H1 (cell line): ENCODE measurements around the gene AGBL4. TPM values are rescaled to one million over a fixed set of nuclear protein-coding genes. Genes with fewer than 3 reads are reported as not detected.

ENCODE experiments used
- CTCF ChIA-PET: fragments of 300-600 bp; sonication (Branson Sonifier 250); formaldehyde crosslinking; loops from one replicate; lab custom pipeline; 2021; ENCODE audit not compliant: partially characterized antibody; lab: Charles Lee
- POLR2A ChIA-PET: fragments of 300-600 bp; sonication (Branson Sonifier 250); formaldehyde crosslinking; loops from one replicate; lab custom pipeline; 2021; ENCODE audit warnings: inconsistent platforms; ENCODE audit not compliant: partially characterized antibody; lab: Charles Lee
- DNase-seq, 2 experiments: peaks; one replicate each; pipeline versions ENCODE4 v3.0.0 to v3.0.0-alpha.2; 2010 to 2022; ENCODE audit warnings: low spot score in 2 of 2, low read depth in 1 of 2, mixed read lengths in 1 of 2
- FAIRE-seq: peaks from 2 replicates; lab custom pipeline; 2011; peaks lifted over from hg19 to GRCh38; lab: Jason Lieb, UNC
- H2AFZ ChIP-seq: 2 replicates; pipeline ENCODE4 v1.8.1; 2012; ENCODE audit warnings: low read length, inconsistent platforms
- H2AK5ac ChIP-seq: 2 replicates; pipeline ENCODE4 v1.6.1; 2013; ENCODE audit warnings: low read depth, low read length
- H2BK120ac ChIP-seq: replicated peaks from 2 replicates; pipeline ENCODE3; 2013; ENCODE audit warnings: low read depth, low read length, inconsistent platforms
- H2BK12ac ChIP-seq: 2 replicates; pipeline ENCODE4 v1.6.1; 2013; ENCODE audit warnings: low read depth, low read length
- H2BK15ac ChIP-seq: 2 replicates; pipeline ENCODE4 v1.6.1; 2013; ENCODE audit warnings: low read length
- H2BK20ac ChIP-seq: 2 replicates; pipeline ENCODE4 v1.6.1; 2013; ENCODE audit warnings: low read length
- H2BK5ac ChIP-seq: 2 replicates; pipeline ENCODE4 v1.6.1; 2013; ENCODE audit warnings: low read depth, low read length
- H3K14ac ChIP-seq: 2 replicates; pipeline ENCODE4 v1.6.1; 2013; ENCODE audit warnings: inconsistent platforms; ENCODE audit not compliant: insufficient read length
- H3K18ac ChIP-seq: 2 replicates; pipeline ENCODE4 v1.6.1; 2013; ENCODE audit warnings: low read length; ENCODE audit errors: extremely low read depth
- H3K23ac ChIP-seq: 2 replicates; pipeline ENCODE4 v1.6.1; 2013; ENCODE audit warnings: inconsistent platforms; ENCODE audit not compliant: insufficient read length
- H3K23me2 ChIP-seq: 2 replicates; pipeline ENCODE4 v1.6.1; 2013; ENCODE audit warnings: low read depth, low read length
- H3K27ac ChIP-seq: 2 replicates; pipeline ENCODE4 v1.6.1; 2011; ENCODE audit warnings: low read depth, low read length, inconsistent platforms
- H3K27me3 ChIP-seq, 4 experiments: replicated peaks in 1 of 4; 1 replicate in 1 of 4; 2 replicates in 3 of 4; pipeline versions ENCODE4 v1.6.1 to v1.8.1; 2011 to 2013; ENCODE audit warnings: low read length in 3 of 4, mild to moderate bottlenecking in 3 of 4, inconsistent platforms in 2 of 4, mixed read lengths in 2 of 4, moderate library complexity in 1 of 4; ENCODE audit not compliant: control insufficient read depth in 3 of 4, insufficient read depth in 3 of 4; ENCODE audit errors: extremely low read depth in 1 of 4
- H3K36me3 ChIP-seq, 4 experiments: 2 replicates each; pipeline versions ENCODE4 v1.6.1 to v1.8.1; 2011 to 2013; ENCODE audit warnings: mild to moderate bottlenecking in 4 of 4, low read length in 3 of 4, moderate library complexity in 2 of 4, control low read depth in 1 of 4, inconsistent platforms in 1 of 4; ENCODE audit not compliant: insufficient read depth in 4 of 4, control insufficient read depth in 2 of 4
- H3K4ac ChIP-seq: replicated peaks from 2 replicates; pipeline ENCODE3; 2013; ENCODE audit warnings: low read length, low read depth, mixed read lengths, inconsistent platforms; ENCODE audit not compliant: insufficient read length
- H3K4me1 ChIP-seq, 4 experiments: replicated peaks in 1 of 4; 1 replicate in 1 of 4; 2 replicates in 3 of 4; pipeline versions ENCODE4 v1.6.1 to v1.8.1; 2011 to 2013; ENCODE audit warnings: low read length in 3 of 4, inconsistent platforms in 2 of 4, mixed read lengths in 1 of 4; ENCODE audit not compliant: insufficient read depth in 4 of 4, control insufficient read depth in 3 of 4
- H3K4me2 ChIP-seq, 2 experiments: 2 replicates each; pipeline versions ENCODE4 v1.6.1 to v1.8.1; 2011 to 2013; ENCODE audit warnings: low read depth in 2 of 2, low read length in 2 of 2, control low read depth in 1 of 2, inconsistent platforms in 1 of 2, mild to moderate bottlenecking in 1 of 2; ENCODE audit not compliant: insufficient read depth in 1 of 2
- H3K4me3 ChIP-seq, 4 experiments: fragments of 200-600, 300-600 bp in 1 of 4; sonication (generic), shearing (Covaris generic), sonication (Bioruptor Twin) in 1 of 4; 2 replicates each; pipeline versions ENCODE4 v1.5.1 to v1.8.1; 2011 to 2016; ENCODE audit warnings: low read length in 4 of 4, low read depth in 3 of 4, control low read depth in 2 of 4, inconsistent platforms in 2 of 4, mild to moderate bottlenecking in 2 of 4, mixed read lengths in 1 of 4, moderate library complexity in 1 of 4; ENCODE audit not compliant: insufficient read depth in 2 of 4; ENCODE audit errors: extremely low read depth in 1 of 4
- H3K56ac ChIP-seq: replicated peaks from 2 replicates; pipeline ENCODE3; 2013; ENCODE audit warnings: low read depth, mild to moderate bottlenecking, mixed read lengths, low read length, inconsistent platforms; ENCODE audit not compliant: insufficient read length
- H3K79me1 ChIP-seq: 2 replicates; pipeline ENCODE4 v1.6.1; 2013; ENCODE audit warnings: low read depth, low read length, control low read depth
- H3K79me2 ChIP-seq, 2 experiments: 2 replicates each; pipeline versions ENCODE4 v1.6.1 to v1.8.1; 2012 to 2013; ENCODE audit warnings: low read length in 2 of 2, mild to moderate bottlenecking in 2 of 2, inconsistent platforms in 1 of 2; ENCODE audit not compliant: insufficient read depth in 2 of 2, control insufficient read depth in 1 of 2
- H3K9ac ChIP-seq, 4 experiments: replicated peaks in 1 of 4; 1 replicate in 1 of 4; 2 replicates in 3 of 4; pipeline versions ENCODE4 v1.6.1 to v1.8.1; 2011 to 2013; ENCODE audit warnings: low read depth in 3 of 4, low read length in 3 of 4, control low read depth in 2 of 4, mild to moderate bottlenecking in 2 of 4, moderate library complexity in 2 of 4, inconsistent platforms in 1 of 4; ENCODE audit errors: extremely low read depth in 1 of 4
- H3K9me3 ChIP-seq, 2 experiments: 2 replicates each; pipeline versions ENCODE4 v1.6.1 to v1.8.1; 2012 to 2013; ENCODE audit warnings: mild to moderate bottlenecking in 2 of 2, moderate library complexity in 2 of 2, control low read depth in 1 of 2, inconsistent platforms in 1 of 2, low read depth in 1 of 2, low read length in 1 of 2, mixed read lengths in 1 of 2; ENCODE audit not compliant: insufficient read depth in 2 of 2
- H4K20me1 ChIP-seq, 2 experiments: replicated peaks in 1 of 2; 2 replicates each; pipeline versions ENCODE3 to v1.8.1; 2011 to 2013; ENCODE audit warnings: inconsistent platforms in 2 of 2, low read length in 2 of 2, mild to moderate bottlenecking in 1 of 2; ENCODE audit not compliant: insufficient read depth in 2 of 2, control insufficient read depth in 1 of 2
- H4K5ac ChIP-seq: 2 replicates; pipeline ENCODE4 v1.6.1; 2013; ENCODE audit warnings: low read length, low read depth, mixed read lengths, inconsistent platforms; ENCODE audit not compliant: insufficient read length
- H4K8ac ChIP-seq: 2 replicates; pipeline ENCODE4 v1.8.0; 2013; ENCODE audit warnings: mild to moderate bottlenecking, moderate library complexity, low read length, inconsistent platforms; ENCODE audit not compliant: insufficient read depth; ENCODE audit errors: extremely low read depth
- H4K91ac ChIP-seq: replicated peaks from 2 replicates; pipeline ENCODE3; 2013; ENCODE audit warnings: low read length, mixed read lengths, inconsistent platforms; ENCODE audit not compliant: insufficient read length
- BACH1 ChIP-seq: IDR thresholded peaks from 2 replicates; pipeline ENCODE4 v1.6.1; 2012; ENCODE audit warnings: low read length, improper control_type of control experiment
- CEBPB ChIP-seq: IDR thresholded peaks from 2 replicates; pipeline ENCODE4 v1.6.1; 2012; ENCODE audit warnings: low read depth, low read length
- CTBP2 ChIP-seq: IDR thresholded peaks from 2 replicates; pipeline ENCODE4 v1.7.0; 2011; ENCODE audit warnings: borderline replicate concordance, mild to moderate bottlenecking, moderate library complexity, mixed read lengths, low read length; ENCODE audit not compliant: insufficient read depth, insufficient read length
- EP300 ChIP-seq, 2 experiments: IDR thresholded peaks; 1 replicate in 1 of 2; 2 replicates in 1 of 2; pipeline ENCODE4 v1.6.1; 2011 to 2012; ENCODE audit warnings: low read depth in 2 of 2, low read length in 2 of 2, mild to moderate bottlenecking in 2 of 2, borderline replicate concordance in 1 of 2, inconsistent platforms in 1 of 2, moderate library complexity in 1 of 2
- GABPA ChIP-seq: IDR thresholded peaks from 2 replicates; pipeline ENCODE4 v1.6.1; 2011; ENCODE audit warnings: mild to moderate bottlenecking, low read length, moderate library complexity, borderline replicate concordance; ENCODE audit not compliant: insufficient read depth
- JUN ChIP-seq: IDR thresholded peaks from 2 replicates; pipeline ENCODE4 v1.6.1; 2011; ENCODE audit warnings: low read depth, mild to moderate bottlenecking, improper control_type of control experiment, low read length
- JUND ChIP-seq: IDR thresholded peaks from 2 replicates; pipeline ENCODE4 v1.6.1; 2011; ENCODE audit warnings: mild to moderate bottlenecking, improper control_type of control experiment, low read length
- MAFK ChIP-seq: IDR thresholded peaks from 2 replicates; pipeline ENCODE4 v1.6.1; 2012; ENCODE audit warnings: low read depth, mild to moderate bottlenecking, improper control_type of control experiment, low read length
- PHF8 ChIP-seq: fragments of 200-600 bp; sonication (generic); conservative IDR thresholded peaks from 2 replicates; pipeline ENCODE4 v1.7.1; 2012; ENCODE audit warnings: low read depth, mild to moderate bottlenecking, inconsistent platforms, low read length, moderate library complexity
- RBBP5 ChIP-seq: IDR thresholded peaks from 2 replicates; pipeline ENCODE4 v1.7.1; 2012; ENCODE audit warnings: low read depth, mild to moderate bottlenecking, inconsistent platforms, low read length, moderate library complexity, borderline replicate concordance
- RXRA ChIP-seq: IDR thresholded peaks from 2 replicates; pipeline ENCODE4 v1.6.1; 2011; ENCODE audit warnings: low read depth, mild to moderate bottlenecking, low read length, moderate library complexity; ENCODE audit not compliant: insufficient read depth
- SAP30 ChIP-seq: fragments of 300-600 bp; sonication (generic); IDR thresholded peaks from 2 replicates; pipeline ENCODE4 v1.7.1; 2012; ENCODE audit warnings: low read length, moderate library complexity, mild to moderate bottlenecking, inconsistent platforms; ENCODE audit not compliant: insufficient read depth, insufficient replicate concordance
- SIX5 ChIP-seq: IDR thresholded peaks from 2 replicates; pipeline ENCODE4 v1.6.1; 2011; ENCODE audit warnings: mild to moderate bottlenecking, low read depth, low read length
- TAF1 ChIP-seq: IDR thresholded peaks from 2 replicates; pipeline ENCODE4 v1.6.1; 2011; ENCODE audit warnings: mild to moderate bottlenecking, low read depth, low read length
- TEAD4 ChIP-seq: IDR thresholded peaks from 2 replicates; pipeline ENCODE4 v1.6.1; 2012; ENCODE audit warnings: low read depth, low read length, inconsistent platforms, mixed read lengths
- WGBS, 2 experiments: shearing (Covaris generic) in 1 of 2; methylation state at CpG; one replicate each; pipeline versions ENCODE4 v1.1.6 to v1.1.7; 2013 to 2015; ENCODE audit warnings: low lambda C conversion rate in 2 of 2, mixed read lengths in 2 of 2, inconsistent platforms in 1 of 2, low coverage in 1 of 2, missing lambda C conversion rate in 1 of 2; ENCODE audit not compliant: insufficient replicate concordance in 2 of 2, insufficient coverage in 1 of 2, insufficient read length in 1 of 2; ENCODE audit errors: extremely low coverage in 1 of 2, missing lambda C conversion rate in 1 of 2; 5-methylcytosine and 5-hydroxymethylcytosine counted together
- polyA plus RNA-seq, 7 experiments: library from polyadenylated mRNA; depleted of rRNA in 3 of 7; stranded (reverse) in 5 of 7; unstranded in 2 of 7; fragments of >200 nt in 5 of 7; fragments of 200-250 nt in 2 of 7; gene quantifications; 1 replicate in 5 of 7; 2 replicates in 1 of 7; 4 replicates in 1 of 7; pipeline versions ENCODE4 v1.2.1 to v1.2.3, GENCODE V29; 2011 to 2013; ENCODE audit warnings: missing spikeins in 2 of 7, mixed read lengths in 2 of 7
- total RNA-seq: library from RNA; stranded (reverse); fragmentation: NEBNext Ultra II Directional; extraction: Animal tissue kit (Norgen Biotek cat#: 25700); gene quantifications from 2 replicates; pipeline ENCODE4 v1.2.1, GENCODE V29; 2021

Gene AGBL4
- total and polyA plus RNA-seq, 2 of the 8 experiments (the other 6 are each of a cell fraction or from before 2014, with no cell fraction given) = 0.41 to 0.45 TPM

DNA sequence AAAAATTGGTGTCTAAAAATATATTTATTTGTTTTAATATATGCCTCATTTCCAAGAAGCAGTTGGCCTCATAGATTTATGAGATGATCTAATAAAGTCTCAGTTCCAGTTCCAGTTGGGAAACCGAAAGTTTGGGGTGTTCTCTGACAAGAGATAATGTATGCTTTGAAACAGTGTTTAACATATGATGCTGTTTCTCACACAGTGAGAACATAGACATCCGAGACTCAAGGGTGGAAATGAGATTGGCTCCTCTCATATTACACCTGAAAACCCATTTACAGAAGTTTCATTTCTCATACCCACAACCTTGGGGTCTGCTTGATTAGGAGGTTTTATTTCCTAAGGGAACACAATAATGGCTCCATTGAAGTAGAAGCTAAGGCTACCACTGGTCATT is 1046.5 kb downstream of the AGBL4 start:
- TF ChIP-seq PHF8 (no peak), GABPA (no peak), TEAD4 (no peak), SAP30 (no peak), JUN (no peak), RXRA (no peak), EP300 (IDR thresholded peaks at IDR 0.05; ENCODE audit: borderline replicate concordance in 1 of 2, low read depth in 2 of 2, low read length in 2 of 2) (no peak), BACH1 (no peak), RBBP5 (no peak), SIX5 (no peak), CEBPB (no peak), CTBP2 (no peak), JUND (no peak), MAFK (no peak), TAF1 (no peak)
- ChIA-PET CTCF (no interaction called here), POLR2A (no interaction called here)
- Histone ChIP-seq H2BK20ac (no peak overlapping the region), H3K27me3 (no peaks in the 10 kb centered on the region), H3K4me3 (no peak overlapping the region), H2BK15ac (no peak overlapping the region), H3K4me1 (no peaks in the 10 kb centered on the region), H2BK5ac (no peak overlapping the region), H3K4me2 (no peak overlapping the region), H2BK12ac (no peak overlapping the region), H4K20me1 (no peaks in the 10 kb centered on the region), H3K36me3 (no peaks in the 10 kb centered on the region), H3K14ac (no peak overlapping the region), H4K5ac (no peak overlapping the region), H2AK5ac (no peak overlapping the region), H3K79me1 (no peaks in the 10 kb centered on the region), H4K91ac (no peak overlapping the region), H2BK120ac (no peak overlapping the region), H3K9ac (no peak overlapping the region), H3K23ac (no peak overlapping the region), H3K4ac (no peak overlapping the region), H3K27ac (no peak overlapping the region), H2AFZ (no peak overlapping the region), H3K23me2 (no peaks in the 10 kb centered on the region), H3K79me2 (no peaks in the 10 kb centered on the region), H4K8ac (no peak overlapping the region), H3K56ac (no peak overlapping the region), H3K18ac (no peak overlapping the region), H3K9me3 (peaks cover 69 to 71% of the 10 kb centered on the region in 2 experiments)
- DNase-seq (no peak), FAIRE-seq (no peak)
- WGBS, 2 experiments = 78% methylated on average over 2 of the region's 2 CpGs; no CpG with 5 or more reads in 1 of the 2 experiments
